Activated B cell treated with CpG ODN at 0.5 μM for 24 hours (primary cell): Measurements from ENCODE around the gene MMP1. TPM values are rescaled to one million over a fixed set of nuclear protein-coding genes. Genes with fewer than 3 reads are reported as not detected.
A peak's percentile ranks its signal among the peaks of the same experiment; 100 is the strongest.

Experiments used
- ATAC-seq: fragments of 200-7000 bp; cut with Tn5 transposase; one replicate; pipeline ENCODE4 v1.10.0; 2021; ENCODE audit warnings: low read depth, mild to moderate bottlenecking, moderate library complexity
- CTCF ChIA-PET: fragments of 350-600 bp; sonication (Branson Sonifier 250); formaldehyde crosslinking; loops from one replicate; lab custom pipeline; 2021; ENCODE audit warnings: antibody characterized with exemption; lab: Charles Lee
- POLR2A ChIA-PET: fragments of 350-600 bp; sonication (Branson Sonifier 250); formaldehyde crosslinking; loops from one replicate; lab custom pipeline; 2021; ENCODE audit warnings: antibody characterized with exemption; lab: Charles Lee
- DNase-seq: peaks from one replicate; pipeline ENCODE4 v3.0.0; 2022
- H3K27ac Mint-ChIP-seq: one replicate; pipeline ENCODE4 v1.8.0; 2020; ENCODE audit warnings: mixed read lengths
- H3K27me3 Mint-ChIP-seq: one replicate; pipeline ENCODE4 v1.8.0; 2021; ENCODE audit warnings: mixed read lengths
- H3K36me3 Mint-ChIP-seq: one replicate; pipeline ENCODE4 v1.8.0; 2021; ENCODE audit warnings: low read depth, mixed read lengths
- H3K4me1 Mint-ChIP-seq: one replicate; pipeline ENCODE4 v1.8.0; 2021; ENCODE audit warnings: mixed read lengths
- H3K4me3 Mint-ChIP-seq: one replicate; pipeline ENCODE4 v1.8.0; 2020; ENCODE audit warnings: mild to moderate bottlenecking, mixed read lengths
- H3K9me3 Mint-ChIP-seq: one replicate; pipeline ENCODE4 v1.8.0; 2020; ENCODE audit warnings: mixed read lengths
- intact Hi-C: fragments of 100-400 bp; cut with micrococcal nuclease; formaldehyde crosslinking; loops from one replicate; pipeline ENCODE4 v1.15.1; 2024
- total RNA-seq: library from RNA; stranded (reverse); gene quantifications from 2 replicates; pipeline ENCODE4 v1.2.3, GENCODE V29; 2022
- TF ChIP-seq, protein P1 (sequence below): fragments of 200-600 bp; IDR thresholded peaks from one replicate; pipeline ENCODE4 v1.8.0; 2022; ENCODE audit warnings: antibody characterized with exemption, mild to moderate bottlenecking

MMP1 gene
- total RNA-seq, 1 donor from 2014 or later: not detected

DNA sequence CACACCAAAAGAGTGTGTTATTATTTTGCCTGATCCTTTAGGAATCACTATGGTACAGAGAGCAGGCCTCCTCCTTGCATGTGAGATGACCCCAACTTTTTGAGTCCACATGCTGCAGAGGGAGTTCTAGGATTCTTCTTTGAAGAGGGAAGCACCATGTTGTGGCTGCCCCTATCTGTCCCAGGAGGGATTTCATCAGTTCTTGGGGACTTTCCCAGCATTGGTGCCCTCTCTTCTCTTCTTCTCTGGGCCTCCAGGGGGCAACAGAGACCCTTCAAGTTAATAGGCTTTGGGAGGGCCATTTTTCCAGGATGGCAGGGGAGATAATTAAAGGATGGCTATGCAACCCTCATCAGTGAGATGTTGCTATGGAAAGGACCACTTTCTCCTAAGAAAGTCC is 3.6 kb downstream of the MMP1 start:
- peak; percentile 76 for ATAC-seq
- H3K4me3 Mint-ChIP-seq: no peak overlapping the region
- peaks cover 6% of the 10 kb centered on the region for H3K4me1 Mint-ChIP-seq
- peaks cover 3% of the 10 kb centered on the region for H3K27me3 Mint-ChIP-seq
- H3K36me3 Mint-ChIP-seq: no peaks in the 10 kb centered on the region
- peak overlapping the region; percentile 16 for H3K27ac Mint-ChIP-seq
- no peaks in the 10 kb centered on the region for H3K9me3 Mint-ChIP-seq
- ChIA-PET CTCF (interaction anchor here (1.1 kb wide), 1 partner anchor 147 kb away, joined by 4 read pairs; no protein-coding TSS in a partner anchor), POLR2A (no interaction called here)
- TF ChIP-seq, protein P1, sequence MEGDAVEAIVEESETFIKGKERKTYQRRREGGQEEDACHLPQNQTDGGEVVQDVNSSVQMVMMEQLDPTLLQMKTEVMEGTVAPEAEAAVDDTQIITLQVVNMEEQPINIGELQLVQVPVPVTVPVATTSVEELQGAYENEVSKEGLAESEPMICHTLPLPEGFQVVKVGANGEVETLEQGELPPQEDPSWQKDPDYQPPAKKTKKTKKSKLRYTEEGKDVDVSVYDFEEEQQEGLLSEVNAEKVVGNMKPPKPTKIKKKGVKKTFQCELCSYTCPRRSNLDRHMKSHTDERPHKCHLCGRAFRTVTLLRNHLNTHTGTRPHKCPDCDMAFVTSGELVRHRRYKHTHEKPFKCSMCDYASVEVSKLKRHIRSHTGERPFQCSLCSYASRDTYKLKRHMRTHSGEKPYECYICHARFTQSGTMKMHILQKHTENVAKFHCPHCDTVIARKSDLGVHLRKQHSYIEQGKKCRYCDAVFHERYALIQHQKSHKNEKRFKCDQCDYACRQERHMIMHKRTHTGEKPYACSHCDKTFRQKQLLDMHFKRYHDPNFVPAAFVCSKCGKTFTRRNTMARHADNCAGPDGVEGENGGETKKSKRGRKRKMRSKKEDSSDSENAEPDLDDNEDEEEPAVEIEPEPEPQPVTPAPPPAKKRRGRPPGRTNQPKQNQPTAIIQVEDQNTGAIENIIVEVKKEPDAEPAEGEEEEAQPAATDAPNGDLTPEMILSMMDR: no peak
- intact Hi-C loops: loop anchor here (1.0 kb wide), 1 partner anchor 147 kb away; no protein-coding TSS in a partner anchor
- no peak for DNase-seq

DNA sequence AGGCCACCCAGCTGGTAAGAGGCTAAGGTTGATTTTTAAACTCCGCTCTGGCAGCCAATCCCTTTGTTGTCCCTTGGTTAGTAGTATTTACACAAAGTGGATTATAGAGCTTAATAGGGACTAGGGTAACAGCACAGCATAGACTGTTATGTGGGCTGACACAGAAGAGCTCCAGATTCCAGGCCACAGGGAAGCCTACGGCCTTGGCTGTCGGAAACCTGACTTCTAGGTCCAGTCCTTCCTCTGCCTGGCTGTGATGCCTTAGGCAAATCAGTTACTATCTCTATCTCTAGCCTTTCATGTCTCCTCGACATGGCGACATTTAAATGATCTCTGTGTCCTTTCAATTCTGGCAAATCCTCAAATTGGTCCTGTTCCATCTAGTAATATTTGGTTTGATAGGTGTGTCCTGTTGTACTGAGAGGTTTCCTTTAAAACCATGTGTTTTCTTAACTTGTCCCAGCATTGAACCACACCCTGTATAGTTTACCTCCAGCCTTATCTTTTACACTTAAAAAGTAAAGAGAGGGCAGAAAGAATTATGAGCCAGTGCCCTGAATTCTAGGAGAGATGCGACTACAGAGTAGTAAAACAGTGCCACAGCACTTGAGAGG is 4.2 kb downstream of the MMP1 start:
- Mint-ChIP-seq H3K4me3 (no peak overlapping the region), H3K4me1 (peaks cover 6% of the 10 kb centered on the region), H3K27me3 (peaks cover 4% of the 10 kb centered on the region), H3K9me3 (no peaks in the 10 kb centered on the region), H3K27ac (peak overlapping the region; percentile 16), H3K36me3 (no peaks in the 10 kb centered on the region)
- ATAC-seq (no peak), DNase-seq (no peak)
- TF ChIP-seq, protein P1: no peak
- ChIA-PET CTCF (interaction anchor here (1.2 kb wide), 1 partner anchor 8 kb away, joined by 3 read pairs; no protein-coding TSS in a partner anchor), POLR2A (no interaction called here)
- intact Hi-C loops: loop anchor here (1.0 kb wide), 1 partner anchor 148 kb away; no protein-coding TSS in a partner anchor

DNA sequence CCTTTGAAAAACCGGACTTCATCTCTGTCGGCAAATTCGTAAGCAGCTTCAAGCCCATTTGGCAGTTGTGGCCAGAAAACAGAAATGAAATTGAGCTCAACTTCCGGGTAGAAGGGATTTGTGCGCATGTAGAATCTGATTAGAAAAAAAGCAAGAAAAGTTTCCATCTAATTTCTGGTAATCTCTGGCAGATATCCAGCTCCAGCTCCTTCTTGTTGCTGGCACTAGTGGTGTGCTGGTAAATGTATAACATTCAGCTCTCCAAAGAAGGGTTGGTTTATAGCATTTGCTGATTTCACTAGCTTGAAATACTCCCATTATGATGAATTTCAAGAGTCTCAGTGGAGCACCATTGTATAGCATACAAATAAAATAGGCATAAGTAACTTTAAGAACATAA is 5.4 kb downstream of the MMP1 start:
- no peak for DNase-seq
- POLR2A ChIA-PET: no interaction called here
- intact Hi-C loops: no loop called here

DNA sequence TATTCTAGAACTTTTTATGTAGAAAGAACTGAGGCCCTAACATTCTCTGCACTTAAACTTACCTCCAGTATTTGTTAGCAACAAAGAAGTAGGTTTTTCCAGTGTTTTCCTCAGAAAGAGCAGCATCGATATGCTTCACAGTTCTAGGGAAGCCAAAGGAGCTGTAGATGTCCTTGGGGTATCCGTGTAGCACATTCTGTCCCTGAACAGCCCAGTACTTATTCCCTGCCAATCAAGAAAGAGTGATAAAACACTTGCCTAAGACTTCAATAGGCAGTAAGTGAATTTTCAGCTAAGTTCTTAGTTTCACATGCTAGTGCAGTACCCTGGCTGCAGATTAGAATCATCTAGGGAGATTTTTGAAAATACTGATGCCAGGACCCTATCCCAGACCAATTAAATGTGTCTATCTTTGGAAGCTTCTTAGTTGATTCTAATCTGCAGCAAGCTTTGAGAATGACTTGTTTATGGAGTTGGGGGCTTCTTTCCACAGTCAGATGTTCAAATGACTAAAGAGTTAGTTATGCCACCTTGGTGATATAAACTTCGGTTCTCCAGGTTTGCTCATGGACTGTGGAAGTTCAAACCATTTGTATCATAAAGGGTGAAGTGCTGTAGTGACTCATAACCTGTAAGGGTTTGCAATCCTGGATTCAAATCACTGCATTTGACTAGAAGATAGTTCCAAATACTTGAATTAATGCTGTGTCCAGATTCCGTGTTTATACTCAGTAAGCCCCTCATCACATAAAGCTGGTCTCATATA is 6.5 kb downstream of the MMP1 start:
- Mint-ChIP-seq H3K27me3 (peaks cover 4% of the 10 kb centered on the region), H3K4me3 (no peak overlapping the region), H3K36me3 (no peaks in the 10 kb centered on the region), H3K27ac (no peak overlapping the region), H3K9me3 (no peaks in the 10 kb centered on the region), H3K4me1 (peaks cover 6% of the 10 kb centered on the region)
- no peak for ATAC-seq
- ChIA-PET CTCF (no interaction called here), POLR2A (no interaction called here)
- no peak for DNase-seq
- TF ChIP-seq, protein P1: no peak
- intact Hi-C loops: no loop called here

More for the DNA sequence above, 5.4 kb downstream of the MMP1 start:
- ATAC-seq: no peak
- Mint-ChIP-seq H3K4me3 (no peak overlapping the region), H3K36me3 (no peaks in the 10 kb centered on the region), H3K27ac (no peak overlapping the region), H3K4me1 (peaks cover 6% of the 10 kb centered on the region), H3K27me3 (peaks cover 4% of the 10 kb centered on the region), H3K9me3 (no peaks in the 10 kb centered on the region)
- CTCF ChIA-PET: interaction anchor here (1.2 kb wide), 1 partner anchor 10 kb away, joined by 3 read pairs; no protein-coding TSS in a partner anchor
- TF ChIP-seq, protein P1: no peak

DNA sequence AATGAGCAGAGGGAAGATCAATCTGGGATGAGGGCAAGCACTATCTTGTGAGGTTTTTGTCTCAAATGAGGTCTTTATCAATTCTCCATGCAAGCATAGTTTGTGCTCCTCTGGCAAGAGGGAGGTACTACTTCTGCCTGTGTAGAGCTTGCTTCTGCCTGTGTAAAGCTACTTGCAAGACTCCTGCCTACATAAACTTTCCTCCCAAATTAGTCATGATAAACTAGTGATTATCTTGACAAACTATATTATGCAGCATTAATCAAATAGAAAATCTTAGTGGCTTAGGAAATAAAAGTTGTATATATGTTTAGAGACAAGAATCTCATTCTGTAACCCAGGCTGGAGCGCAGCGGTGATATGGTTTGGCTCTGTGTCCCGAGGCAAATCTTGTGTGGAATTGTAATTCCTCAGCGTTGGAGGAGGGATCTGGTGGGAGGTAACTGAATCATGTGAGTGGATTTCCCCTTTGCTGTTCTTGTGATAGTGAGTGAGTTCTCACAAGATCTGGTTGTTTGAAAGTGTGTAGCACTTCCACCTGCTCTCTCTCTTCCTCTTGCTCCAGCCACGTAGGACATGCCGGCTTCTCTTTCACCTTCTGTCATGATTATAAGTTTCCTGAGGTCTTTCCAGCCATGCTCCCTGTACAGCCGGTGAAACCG is 9.5 kb downstream of the MMP1 start:
- intact Hi-C loops: no loop called here
- ATAC-seq: no peak
- H3K4me3 Mint-ChIP-seq: no peak overlapping the region
- ChIA-PET POLR2A (no interaction called here), CTCF (no interaction called here)
- no peaks in the 10 kb centered on the region for H3K4me1 Mint-ChIP-seq
- H3K27ac Mint-ChIP-seq: no peak overlapping the region
- DNase-seq: no peak
- TF ChIP-seq, protein P1: no peak
- H3K9me3 Mint-ChIP-seq: no peaks in the 10 kb centered on the region
- H3K36me3 Mint-ChIP-seq: no peaks in the 10 kb centered on the region
- H3K27me3 Mint-ChIP-seq: peaks cover 4% of the 10 kb centered on the region
